ENCODE measurements around the gene LRRK1.

GRCh38 chr15:101069654-101069973, 150.5 kb downstream of the LRRK1 start:
- no peak for TF ChIP-seq EP300 (IDR thresholded peaks at IDR 0.05)
- no peak for TF ChIP-seq CTCF (IDR thresholded peaks at IDR 0.05)
- TF ChIP-seq POLR2AphosphoS5 (IDR thresholded peaks at IDR 0.05): no peak
- TF ChIP-seq POLR2A (IDR thresholded peaks at IDR 0.05): no peak
